Middle frontal gyrus (tissue), 1 donor: ENCODE measurements around the gene COX7C.

Experiments
- DNase-seq: peaks from one replicate; pipeline ENCODE4 v3.0.0-alpha.2; 2015; ENCODE audit warnings: low spot score; ENCODE audit errors: extremely low spot score

Gene COX7C

DNA sequence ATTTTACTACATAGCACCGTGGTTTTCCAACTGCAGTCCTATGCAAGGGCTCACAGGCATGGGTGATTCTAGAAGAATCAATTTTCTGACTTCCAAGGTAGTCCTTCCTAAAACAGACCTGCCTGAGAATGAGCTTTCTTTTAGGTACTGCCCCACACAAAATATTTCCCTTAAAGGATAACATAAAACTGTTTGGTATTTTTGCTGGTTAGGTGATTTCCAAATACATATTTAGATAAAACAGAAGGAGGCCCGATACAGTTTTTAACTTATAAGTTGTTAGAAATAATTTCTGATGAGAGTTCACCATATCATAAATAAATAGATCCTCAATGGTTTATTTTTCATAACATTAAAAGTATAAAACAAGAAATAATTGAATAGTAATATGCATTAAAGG lies 46.4 kb downstream of the COX7C start:
- DNase-seq: no peak

DNA sequence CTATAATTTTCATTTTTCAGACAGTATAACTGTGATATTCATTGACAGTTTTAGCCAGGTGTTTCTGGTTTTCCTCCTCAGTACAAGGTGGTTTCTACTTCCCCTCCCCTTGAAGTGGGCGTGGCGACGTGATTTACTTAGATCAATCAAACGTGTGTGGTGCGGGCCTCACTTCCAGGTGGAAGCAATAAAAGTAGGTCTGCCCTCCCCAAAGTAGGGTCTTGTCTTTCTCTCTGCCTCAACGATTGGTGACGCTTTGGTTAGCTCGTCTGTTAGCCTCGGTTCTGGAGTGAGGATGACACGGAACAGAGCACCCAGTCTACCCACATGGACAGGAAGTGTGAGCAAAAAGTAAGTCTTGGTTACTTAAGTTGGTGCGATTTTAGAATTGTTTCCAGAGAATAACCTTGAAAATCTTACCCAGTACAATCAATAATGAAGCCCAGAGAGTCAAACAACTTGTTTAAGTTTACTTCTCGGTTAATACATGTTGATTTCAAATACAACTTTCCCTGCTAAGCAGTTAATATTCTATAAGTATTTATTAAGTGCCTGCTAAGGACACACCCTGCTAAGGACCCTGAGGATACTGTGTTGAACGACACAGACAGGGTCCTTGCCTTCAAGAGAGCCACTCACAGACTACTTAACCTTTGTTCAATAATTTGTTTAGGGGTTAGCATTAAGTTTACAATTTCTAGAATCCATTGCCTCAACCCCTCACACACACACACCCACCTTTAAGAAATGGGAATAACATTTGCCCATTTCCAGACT lies 48.4 kb downstream of the COX7C start:
- DNase-seq: no peak

DNA sequence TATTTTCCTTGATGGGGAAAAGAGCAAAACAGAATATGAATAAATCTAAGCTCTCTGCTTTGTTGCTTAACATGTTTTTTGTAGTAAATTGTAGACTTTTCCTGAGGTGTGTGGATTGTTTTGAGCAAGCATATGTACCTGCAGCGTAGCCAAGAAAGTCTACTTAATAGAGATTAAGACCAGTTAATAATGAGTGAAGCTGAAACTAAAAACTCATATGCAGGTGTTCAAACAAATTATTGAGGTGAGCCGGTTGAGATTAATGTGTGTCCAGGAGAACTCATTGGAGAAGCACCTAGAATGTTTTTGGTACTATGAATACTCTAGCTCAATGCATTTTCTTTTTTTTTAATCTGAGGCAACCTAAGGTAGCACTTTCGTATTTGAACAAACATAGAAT lies 49.2 kb downstream of the COX7C start:
- DNase-seq: no peak
